GF-D8 (cell line): ENCODE results near the gene ACTL6B.
"Not testable (repeated sequence)": the region's sequence is repeated elsewhere in the genome, so short reads cannot be mapped to it uniquely, and the experiment has no call there.

Experiments
- DNase-seq: peaks from one replicate; lab custom pipeline; 2025; lab: John Stamatoyannopoulos, UW

ACTL6B gene

GRCh38 chr7:100671353-100672327 lies 15.4 kb upstream of the ACTL6B start:
- DNase-seq: no peak

GRCh38 chr7:100670074-100670473 lies 13.8 kb upstream of the ACTL6B start:
- DNase-seq: no peak

DNA sequence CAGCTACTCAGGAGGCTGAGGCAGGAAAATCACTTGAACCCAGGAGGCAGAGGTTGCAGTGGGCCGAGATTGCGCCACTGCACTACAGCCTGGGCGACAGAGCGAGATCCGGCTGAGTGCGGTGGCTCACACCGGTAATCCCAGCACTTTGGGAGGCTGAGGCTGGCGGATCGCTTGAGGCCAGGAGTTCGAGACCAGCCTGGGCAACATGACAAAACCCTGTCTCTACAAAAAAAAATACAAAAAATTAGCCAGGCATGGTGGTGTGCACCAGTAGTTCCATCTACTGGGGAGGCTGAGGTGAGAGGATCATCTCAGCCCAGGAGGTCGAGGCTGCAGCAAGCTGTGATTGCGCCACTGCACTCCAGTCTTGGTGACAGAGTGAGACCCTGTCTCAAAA lies 12.9 kb upstream of the ACTL6B start:
- not testable (repeated sequence) for DNase-seq

DNA sequence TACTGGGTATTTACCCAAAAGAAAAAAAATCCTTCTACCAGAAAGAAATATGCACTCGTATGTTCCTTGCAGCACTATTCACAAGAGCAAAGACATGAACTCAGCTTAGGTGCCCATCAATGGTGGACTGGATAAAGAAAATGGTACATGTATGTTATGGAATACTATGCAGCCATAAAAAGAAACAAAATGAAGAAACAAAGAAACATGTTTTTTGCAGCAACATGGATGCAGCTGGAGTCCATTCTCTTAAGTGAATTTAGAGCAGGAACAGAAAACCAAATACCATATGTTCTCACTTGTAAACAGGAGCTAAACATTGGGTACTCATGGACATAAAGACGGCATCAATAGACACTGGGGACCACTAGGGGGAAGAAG lies 11.8 kb upstream of the ACTL6B start:
- no peak for DNase-seq

- no peak for DNase-seq
Measured at GRCh38 chr7:100667331-100668068, 11.3 kb upstream of the ACTL6B start.

DNA sequence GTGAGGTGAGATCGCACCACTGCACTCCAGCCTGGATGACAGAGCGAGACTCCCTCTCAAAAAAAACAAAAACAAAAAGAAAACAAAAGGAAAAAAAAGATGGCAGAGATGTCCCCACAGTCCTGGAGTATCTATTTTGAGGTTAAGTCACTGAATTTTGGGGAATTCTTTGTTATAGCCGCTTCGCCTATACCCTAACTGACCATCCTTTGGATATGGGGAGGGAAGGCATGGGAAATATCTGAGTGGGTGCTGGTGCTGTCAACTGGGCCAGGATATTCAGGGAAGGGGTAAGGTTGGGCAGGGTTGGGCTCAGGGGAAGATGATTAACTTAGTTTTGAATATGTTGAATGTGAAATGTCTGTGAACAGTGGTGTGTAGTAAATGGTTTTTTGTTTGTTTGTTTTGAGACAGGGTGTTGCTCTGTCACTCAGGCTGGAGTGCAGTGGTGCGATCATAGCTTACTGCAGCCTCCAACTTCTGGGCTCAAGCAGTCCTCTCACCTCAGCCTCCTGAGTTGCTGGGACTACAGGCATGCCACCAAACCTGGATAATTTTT lies 9.0 kb upstream of the ACTL6B start:
- DNase-seq: no peak

GRCh38 chr7:100662194-100662776 lies 6.0 kb upstream of the ACTL6B start:
- DNase-seq: not testable (repeated sequence)

DNA sequence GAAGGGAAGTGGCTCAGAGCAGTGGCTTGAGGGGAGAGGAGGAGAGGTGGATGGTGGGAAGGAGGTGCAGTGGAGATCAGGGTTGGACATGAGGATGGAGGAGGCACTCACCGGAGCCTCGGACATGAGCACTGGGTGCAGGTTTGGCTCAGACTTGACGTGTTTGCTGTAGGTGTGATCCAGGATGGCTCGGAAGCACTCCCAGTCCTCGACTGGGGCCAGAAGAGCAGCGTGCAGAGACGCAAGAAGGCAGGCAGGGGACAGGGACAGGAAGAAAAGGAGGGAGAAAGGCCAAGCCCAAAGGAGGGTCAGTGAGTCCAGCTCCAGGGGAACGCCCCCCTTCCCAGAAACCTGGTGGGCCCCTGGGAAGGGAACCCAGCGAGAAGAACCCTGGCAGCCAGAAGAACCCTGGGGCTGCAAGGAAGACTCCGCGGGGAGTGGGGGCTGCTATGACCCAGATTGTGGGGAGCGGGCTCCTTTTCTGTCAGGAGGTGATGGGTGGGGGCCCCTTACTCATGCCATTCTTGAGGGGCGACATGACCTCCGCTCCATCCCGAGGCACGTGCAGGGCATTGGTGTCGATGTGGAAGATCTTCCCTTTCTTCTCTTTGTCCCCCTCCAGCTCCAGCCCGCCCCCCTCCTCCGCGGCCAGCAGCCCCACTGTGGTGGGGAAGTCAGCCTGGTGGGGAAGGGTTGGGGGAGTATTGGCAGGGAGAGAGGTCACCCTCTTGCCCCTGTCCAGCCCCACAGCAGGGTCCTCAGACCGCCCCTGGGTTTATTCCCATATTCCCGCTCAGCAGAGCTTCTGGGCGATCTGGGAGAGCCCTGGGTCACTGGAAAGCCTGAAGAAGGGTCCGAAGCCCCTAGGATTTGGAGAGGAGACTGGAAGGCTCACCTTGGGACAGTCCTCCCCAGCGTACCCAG lies 1.1 kb downstream of the ACTL6B start:
- no peak for DNase-seq

DNA sequence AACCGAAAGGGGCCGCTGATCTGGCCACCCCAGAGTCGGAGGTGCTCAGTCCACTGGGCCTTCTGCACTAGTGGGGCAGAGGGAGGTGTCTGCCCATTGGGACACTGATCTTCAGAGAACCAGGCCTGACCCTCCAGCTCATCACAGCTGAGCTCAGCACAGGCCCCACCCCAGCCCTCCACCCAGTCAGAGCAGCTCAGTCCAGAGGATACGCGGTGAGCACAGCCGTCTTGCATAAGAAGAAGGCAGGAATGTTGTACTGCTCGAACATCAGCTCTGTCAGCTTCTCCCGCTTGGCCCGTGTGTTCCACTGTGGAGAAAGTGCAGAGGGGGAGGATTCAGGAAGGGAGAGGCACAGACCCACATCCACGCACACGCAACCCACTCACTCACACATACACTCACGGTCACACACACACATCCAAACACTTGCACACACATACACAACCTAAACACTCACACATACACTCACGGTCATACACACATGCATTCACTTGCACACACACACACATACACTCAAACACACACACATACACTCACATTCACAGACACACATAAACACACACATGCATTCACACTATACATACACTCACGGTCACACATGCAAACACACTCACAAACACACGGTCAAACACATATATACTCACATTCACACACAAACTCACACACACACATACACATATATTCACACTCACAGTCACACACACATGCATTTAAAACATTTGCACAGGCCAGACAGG lies 6.3 kb downstream of the ACTL6B start:
- DNase-seq: no peak

GRCh38 chr7:100642534-100642907 lies 13.7 kb downstream of the ACTL6B start:
- DNase-seq: no peak

DNA sequence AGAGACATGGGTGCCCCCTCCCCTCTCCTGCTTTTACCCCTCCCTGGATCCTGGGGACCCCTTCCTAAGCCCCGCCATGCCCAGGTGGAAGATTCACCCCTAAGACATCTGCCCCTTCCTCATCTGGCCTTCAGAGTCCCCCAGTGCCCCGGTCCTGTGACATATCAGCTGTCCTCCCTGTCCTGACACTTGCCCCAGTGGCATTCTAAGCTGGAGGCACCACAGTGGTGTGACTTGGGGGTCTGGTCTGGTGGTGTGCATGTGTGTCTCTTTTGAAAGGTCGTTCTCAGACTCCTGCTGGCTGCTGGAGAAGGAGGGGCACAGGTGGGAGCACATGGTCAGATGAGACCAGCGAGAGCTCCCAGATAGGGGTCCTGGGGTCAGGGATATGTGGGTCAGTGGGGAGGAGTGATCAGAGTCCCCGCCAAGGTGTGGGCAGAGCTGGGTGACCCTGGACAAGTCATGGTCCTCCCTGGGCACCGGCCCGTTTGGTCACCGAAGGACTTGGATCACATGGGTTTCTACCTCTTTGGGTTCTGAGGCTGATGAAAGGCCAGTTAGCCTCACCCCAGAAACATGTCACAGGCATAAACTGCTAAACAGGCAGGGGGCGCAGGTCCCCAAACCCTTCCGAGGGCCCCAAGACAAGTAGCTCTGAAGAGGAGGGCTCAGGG lies 14.3 kb downstream of the ACTL6B start:
- no peak for DNase-seq

- no peak for DNase-seq
Measured at GRCh38 chr7:100641463-100641859, 14.8 kb downstream of the ACTL6B start, which contains the start of gene TFR2. Gene TFR2 (minus strand): TSS chr7:100641552. CDS start chr7:100641509, 43 bp downstream.

DNA sequence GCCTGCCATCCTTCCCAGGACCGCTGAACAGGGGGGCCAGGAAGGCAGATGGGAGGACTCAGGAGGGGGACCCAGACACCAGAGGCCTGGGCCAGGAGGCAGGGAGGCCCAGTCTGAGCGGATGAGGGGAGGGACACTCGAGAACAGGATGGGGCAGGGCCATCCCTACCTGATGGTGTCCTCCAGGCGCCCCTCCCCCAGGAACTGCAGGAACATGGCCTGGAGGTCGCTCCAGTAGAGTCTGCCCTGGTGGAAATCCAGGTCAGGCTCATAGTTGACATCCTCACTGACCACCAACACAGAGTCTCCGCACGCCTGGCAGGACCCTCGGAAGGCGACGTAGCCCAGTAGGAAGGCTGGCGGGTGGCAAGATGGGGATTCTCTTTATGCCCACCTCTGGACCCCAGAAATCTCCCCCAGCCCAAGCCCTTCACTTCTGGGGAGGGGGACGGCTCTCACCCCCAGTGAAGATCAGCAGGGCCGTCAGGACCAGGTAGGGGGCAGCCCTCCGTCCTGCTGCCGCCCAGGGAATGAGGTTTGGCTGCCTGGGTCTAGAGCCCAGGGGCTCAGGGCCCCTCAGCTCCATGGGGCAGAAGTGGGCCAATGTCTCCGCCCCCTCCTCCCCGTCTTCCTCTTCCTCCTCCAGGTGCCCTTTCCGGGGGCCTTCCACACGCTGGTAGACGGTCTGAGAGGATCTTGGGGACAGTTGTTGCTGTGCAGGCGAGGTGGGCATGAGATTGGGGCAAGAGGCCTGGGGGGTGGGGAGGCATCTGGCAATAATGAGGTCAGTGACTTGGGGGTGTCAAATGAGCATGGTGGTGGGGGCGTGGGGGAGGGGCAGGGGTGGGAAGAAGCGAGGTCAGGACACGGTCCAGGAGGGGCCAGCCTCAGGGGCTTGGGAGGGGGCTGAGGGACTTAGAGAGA lies 15.5 kb downstream of the ACTL6B start:
- DNase-seq: no peak

DNA sequence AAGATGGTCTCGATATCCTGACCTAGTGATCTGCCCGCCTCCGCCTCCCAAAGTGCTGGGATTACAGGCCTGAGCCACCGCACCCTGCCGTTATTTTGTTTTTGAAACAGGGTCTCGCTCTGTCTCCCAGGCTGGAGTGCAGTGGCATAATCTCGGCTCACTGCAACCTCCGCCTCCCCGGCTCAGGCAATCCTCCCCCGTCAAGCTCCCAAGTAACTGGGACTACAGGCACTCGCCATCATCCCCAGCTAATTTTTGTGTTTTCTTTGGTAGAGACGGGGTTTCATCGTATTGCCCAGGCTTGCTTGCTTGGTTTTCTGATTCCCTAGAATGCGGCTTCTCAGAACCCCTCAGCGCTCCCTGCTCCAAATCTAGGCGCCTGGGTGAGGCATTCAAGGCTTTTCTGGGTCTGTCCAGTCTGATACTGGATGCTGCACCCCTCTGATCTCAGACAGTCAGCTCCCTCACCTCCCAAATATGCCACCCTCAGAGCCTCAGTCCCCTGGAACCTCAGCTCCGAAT lies 16.2 kb downstream of the ACTL6B start:
- DNase-seq: no peak

GRCh38 chr7:100632951-100633717 lies 23.1 kb downstream of the ACTL6B start:
- peak; percentile 60 for DNase-seq

DNA sequence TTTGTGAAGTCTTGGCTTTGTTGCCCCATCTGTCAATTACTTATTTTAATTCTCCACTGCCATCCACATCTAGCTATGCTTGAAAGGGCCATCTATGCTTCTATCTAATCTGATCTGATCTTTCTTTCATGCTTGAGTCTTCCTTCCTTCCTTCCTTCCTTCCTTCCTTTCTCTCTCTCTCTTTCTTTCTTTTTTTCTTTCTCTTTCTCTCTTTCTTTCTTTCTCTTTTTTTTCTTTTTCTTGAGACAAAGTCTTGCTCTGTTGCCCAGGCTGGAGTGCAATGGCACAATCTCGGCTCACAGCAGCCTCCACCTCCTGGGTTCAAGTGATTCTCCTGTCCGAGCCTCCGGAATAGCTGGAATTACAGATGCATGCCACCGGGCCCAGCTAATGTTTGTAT lies 26.2 kb downstream of the ACTL6B start:
- no peak for DNase-seq

DNA sequence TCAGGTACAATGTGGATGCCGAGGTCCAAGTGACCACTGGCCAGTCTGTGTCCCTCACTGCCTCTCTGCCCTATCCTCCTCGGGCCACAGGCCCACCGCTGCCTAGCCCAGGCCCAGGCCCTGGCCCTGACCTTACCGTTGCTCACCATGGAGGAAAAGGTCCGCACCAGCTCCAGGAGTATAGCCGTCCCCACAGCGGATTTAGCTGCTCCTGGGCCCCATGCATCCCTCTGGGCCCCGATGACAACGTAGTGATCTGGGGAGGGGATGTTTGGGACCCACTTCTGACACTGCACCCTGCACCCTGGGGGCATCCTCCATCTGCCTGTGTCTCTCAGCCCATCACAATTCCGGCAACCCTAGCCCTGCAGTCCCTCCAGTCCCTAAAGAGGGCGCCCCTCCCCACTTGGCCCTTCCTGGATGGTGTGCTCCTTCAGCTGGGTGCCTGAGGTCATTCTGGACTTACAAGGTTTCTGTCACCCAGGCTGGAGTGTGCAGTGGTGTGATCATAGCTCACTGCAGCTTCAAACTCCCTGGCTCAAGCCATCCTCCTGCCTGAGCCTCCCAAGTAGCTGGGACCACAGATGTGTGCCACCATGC lies 27.0 kb downstream of the ACTL6B start:
- no peak for DNase-seq

DNA sequence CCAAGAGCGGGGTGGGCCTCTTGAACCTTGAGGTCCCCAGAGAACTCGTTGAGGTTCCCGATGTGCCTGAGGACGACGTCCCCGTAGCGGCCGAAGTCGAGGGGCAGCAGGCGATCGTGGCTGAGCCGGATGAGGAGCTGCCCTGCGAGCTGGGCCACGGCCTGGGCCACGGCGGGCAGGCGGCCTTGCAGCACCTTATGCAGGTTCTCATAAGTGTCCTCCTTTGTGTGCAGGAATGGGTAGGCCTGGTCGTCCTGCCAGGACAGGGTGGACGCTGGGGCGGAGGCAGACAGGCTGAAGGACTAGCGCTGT lies 29.1 kb downstream of the ACTL6B start:
- DNase-seq: no peak
